A549 (cell line): ENCODE results near the gene PAFAH1B2. TPM values are rescaled to one million over a fixed set of nuclear protein-coding genes. Genes with fewer than 3 reads are reported as not detected.

Source experiments
- ATAC-seq, 2 experiments: fragments of 200-7000 bp in 1 of 2; fragments of >200 bp in 1 of 2; cut with Nextera tagmentation in 1 of 2; cut with Tn5 transposase in 1 of 2; 3 replicates each; pipeline versions ENCODE4 v1.8.0 to v1.9.1; 2018 to 2020; ENCODE audit warnings: mild to moderate bottlenecking in 1 of 2, moderate library complexity in 1 of 2
- CTCF ChIA-PET: fragments of 300-600 bp; sonication (Branson Sonifier 250); formaldehyde crosslinking; extraction: SDS; loops from one replicate; lab custom pipeline; 2021; ENCODE audit warnings: antibody characterized with exemption, inconsistent platforms; lab: Yijun Ruan, JAX
- POLR2A ChIA-PET: fragments of 350-600 bp; formaldehyde crosslinking; extraction: SDS; loops from one replicate; lab custom pipeline; 2021; ENCODE audit warnings: antibody characterized with exemption, inconsistent platforms; lab: Yijun Ruan, JAX
- DNase-seq, 2 experiments: peaks; one replicate each; pipeline versions ENCODE4 v3.0.0 to v3.0.0-alpha.2; 2011 to 2016; ENCODE audit warnings: low read depth in 1 of 2, low spot score in 1 of 2
- FAIRE-seq: peaks from 2 replicates; lab custom pipeline; 2011; peaks lifted over from hg19 to GRCh38; lab: Jason Lieb, UNC
- H3K27ac ChIP-seq, 2 experiments: fragments of >200 bp; sonication (Bioruptor Twin); formaldehyde crosslinking; 3 replicates each; pipeline ENCODE4 v1.5.1; 2016 to 2017
- H3K4me1 ChIP-seq: fragments of >200 bp; sonication (Bioruptor Twin); formaldehyde crosslinking; 3 replicates; pipeline ENCODE4 v1.6.1; 2016
- H3K4me2 ChIP-seq: fragments of >200 bp; sonication (Bioruptor Twin); formaldehyde crosslinking; 3 replicates; pipeline ENCODE4 v1.6.1; 2016
- H3K4me3 ChIP-seq: fragments of >200 bp; sonication (Bioruptor Twin); formaldehyde crosslinking; 3 replicates; pipeline ENCODE4 v1.5.1; 2016
- H3K9me3 ChIP-seq: fragments of >200 bp; sonication (Bioruptor Twin); formaldehyde crosslinking; 3 replicates; pipeline ENCODE4 v1.6.1; 2016
- ATOH8 ChIP-seq: fragments of 250-450 bp; sonication (Bioruptor Pico); IDR thresholded peaks from 2 replicates; pipeline ENCODE4 v1.5.0; 2020; ENCODE audit warnings: low read depth, mild to moderate bottlenecking, moderate library complexity
- BHLHE40 ChIP-seq: IDR thresholded peaks from 2 replicates; pipeline ENCODE4 v1.6.1; 2012; ENCODE audit warnings: low read depth, low read length, inconsistent platforms
- CEBPB ChIP-seq, 2 experiments: fragments of >200 bp in 1 of 2; sonication (Bioruptor Twin) in 1 of 2; formaldehyde crosslinking in 1 of 2; IDR thresholded peaks; 2 replicates each; pipeline ENCODE4 v1.6.1; 2012 to 2016
- CHD2 ChIP-seq: fragments of 150-350 bp; IDR thresholded peaks from 2 replicates; pipeline ENCODE4 v1.6.1; 2014; ENCODE audit warnings: low read length; ENCODE audit not compliant: partially characterized antibody
- EP300 ChIP-seq, 2 experiments: fragments of >200 bp; sonication (Bioruptor Twin); formaldehyde crosslinking; IDR thresholded peaks; 2 replicates in 1 of 2; 3 replicates in 1 of 2; pipeline ENCODE4 v1.6.1; 2016 to 2017
- FOSL2 ChIP-seq, 2 experiments: fragments of 450-650 bp in 1 of 2; fragments of >200 bp in 1 of 2; sonication (Bioruptor Twin) in 1 of 2; formaldehyde crosslinking; IDR thresholded peaks; 2 replicates each; pipeline versions ENCODE4 v1.5.0 to v1.6.1; 2016 to 2020; ENCODE audit warnings: mild to moderate bottlenecking in 1 of 2, moderate library complexity in 1 of 2
- HDAC2 ChIP-seq: fragments of 200-600 bp; sonication (generic); IDR thresholded peaks from 2 replicates; pipeline ENCODE4 v1.6.1; 2016
- HES2 ChIP-seq: fragments of >200 bp; sonication (Bioruptor Twin); formaldehyde crosslinking; IDR thresholded peaks from 2 replicates; pipeline ENCODE4 v1.6.1; 2016
- HOXB5 ChIP-seq: fragments of 250-450 bp; sonication (Bioruptor Pico); IDR thresholded peaks from 2 replicates; pipeline ENCODE4 v1.5.0; 2020; ENCODE audit warnings: mild to moderate bottlenecking, moderate library complexity
- JUNB ChIP-seq: fragments of >200 bp; sonication (Bioruptor Twin); formaldehyde crosslinking; IDR thresholded peaks from 2 replicates; pipeline ENCODE4 v1.6.1; 2016
- MAFK ChIP-seq: fragments of 450-650 bp; IDR thresholded peaks from 2 replicates; pipeline ENCODE4 v1.6.1; 2014; ENCODE audit not compliant: partially characterized antibody
- MYC ChIP-seq: IDR thresholded peaks from 2 replicates; pipeline ENCODE4 v1.6.1; 2012; ENCODE audit warnings: mild to moderate bottlenecking, inconsistent platforms, low read length, improper control_type of control experiment, borderline replicate concordance
- NFE2L2 ChIP-seq: fragments of 150-350 bp; conservative IDR thresholded peaks from 2 replicates; pipeline ENCODE4 v1.6.1; 2014; ENCODE audit warnings: low read length
- NPAS2 ChIP-seq: fragments of 250-450 bp; sonication (Bioruptor Pico); IDR thresholded peaks from 2 replicates; pipeline ENCODE4 v1.8.0; 2022; ENCODE audit warnings: mild to moderate bottlenecking, moderate library complexity, borderline replicate concordance
- NR3C1 ChIP-seq: fragments of >200 bp; sonication (Bioruptor Twin); formaldehyde crosslinking; IDR thresholded peaks from 3 replicates; pipeline ENCODE4 v1.6.1; 2017
- PHF8 ChIP-seq: fragments of 200-600 bp; sonication (generic); IDR thresholded peaks from 2 replicates; pipeline ENCODE4 v1.6.1; 2016; ENCODE audit warnings: low read depth, mild to moderate bottlenecking, antibody characterized with exemption, moderate library complexity, borderline replicate concordance
- RAD21 ChIP-seq, 2 experiments: fragments of >200 bp in 1 of 2; sonication (Bioruptor Twin) in 1 of 2; formaldehyde crosslinking in 1 of 2; IDR thresholded peaks in 1 of 2; conservative IDR thresholded peaks in 1 of 2; 2 replicates in 1 of 2; 3 replicates in 1 of 2; pipeline ENCODE4 v1.6.1; 2012 to 2018; ENCODE audit warnings: inconsistent platforms in 1 of 2
- TP53 ChIP-seq: fragments of 250-450 bp; sonication (Bioruptor Pico); IDR thresholded peaks from 2 replicates; pipeline ENCODE4 v1.5.0; 2021; ENCODE audit warnings: mild to moderate bottlenecking, moderate library complexity
- ZFP36 ChIP-seq: fragments of 450-650 bp; IDR thresholded peaks from 2 replicates; pipeline ENCODE4 v1.6.1; 2014; ENCODE audit warnings: borderline replicate concordance; ENCODE audit not compliant: partially characterized antibody
- ZNF302 ChIP-seq: fragments of 250-450 bp; sonication (Bioruptor Pico); IDR thresholded peaks from 2 replicates; pipeline ENCODE4 v1.9.0; 2021; ENCODE audit warnings: inconsistent platforms, mild to moderate bottlenecking, moderate library complexity
- ZSCAN20 ChIP-seq: fragments of 250-450 bp; sonication (Bioruptor Pico); IDR thresholded peaks from 2 replicates; pipeline ENCODE4 v1.8.0; 2022; ENCODE audit warnings: mild to moderate bottlenecking, moderate library complexity
- WGBS: methylation state at CpG from one replicate; pipeline ENCODE4 v1.1.6; 2017; ENCODE audit errors: missing lambda C conversion rate; 5-methylcytosine and 5-hydroxymethylcytosine counted together
- polyA plus RNA-seq, 4 experiments: library from polyadenylated mRNA; depleted of rRNA in 3 of 4; stranded (reverse); fragments of >200 nt; fragmentation: RNase III in 1 of 4; extraction: RNeasy Plus Mini Kit Qiagen cat#74134 plus additional on column Dnase treatment in 1 of 4; gene quantifications; 2 replicates in 3 of 4; 3 replicates in 1 of 4; pipeline ENCODE4 v1.2.3, GENCODE V29; 2011 to 2017
- TF ChIP-seq, protein P1 (sequence below): fragments of 250-450 bp; sonication (Bioruptor Pico); IDR thresholded peaks from 2 replicates; pipeline ENCODE4 v1.5.0; 2021; ENCODE audit warnings: mild to moderate bottlenecking, moderate library complexity, borderline replicate concordance
- TF ChIP-seq, protein P2 (sequence below): fragments of 450-650 bp; IDR thresholded peaks from 2 replicates; pipeline ENCODE4 v1.6.1; 2014; ENCODE audit warnings: antibody characterized with exemption

The PAFAH1B2 gene
- polyA plus RNA-seq, 2 of the 4 experiments (the other 2 are of a cell fraction), result 32.9 to 55.3 TPM

DNA sequence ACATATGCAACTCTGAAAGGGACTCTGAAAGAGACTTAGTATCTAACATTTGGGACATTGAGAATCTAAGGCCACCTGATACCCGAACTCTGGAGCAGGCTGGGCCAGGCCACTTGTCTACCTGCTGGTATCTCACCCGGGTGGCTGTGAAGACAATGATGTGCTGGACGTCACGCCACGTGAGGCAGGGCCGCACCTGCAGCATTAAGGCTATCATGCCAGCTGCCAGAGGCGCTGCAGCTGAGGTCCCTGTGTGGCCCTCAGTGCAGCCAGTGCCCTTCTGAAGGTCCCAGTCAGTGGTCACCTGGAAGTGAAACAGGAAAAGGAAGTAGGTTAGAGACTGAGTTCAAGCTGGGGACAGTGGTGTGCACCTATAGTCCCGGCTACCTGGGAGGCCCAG is 75.4 kb downstream of the PAFAH1B2 start:
- CTCF ChIA-PET, result interaction anchor here (0.8 to 2.0 kb wide), 4 partner anchors 9 to 38 kb away, joined by 3 to 8 read pairs (median 3); partner anchors contain the start of gene PCSK7
- WGBS, result 61% methylated on average over 2 of the region's 8 CpGs
- ATAC-seq (no peak), DNase-seq (no peak), FAIRE-seq (no peak)
- POLR2A ChIA-PET, result interaction anchor here (0.7 kb wide), 1 partner anchor 30 kb away, joined by 3 read pairs; no protein-coding TSS in a partner anchor
- no peak overlapping the region for H3K4me3 ChIP-seq
- H3K9me3 ChIP-seq, result no peaks in the 10 kb centered on the region
- H3K4me1 ChIP-seq, result 0 out of 3 replicates have a peak, but pooled peaks cover 4% of the 10 kb centered on the region
- no peak overlapping the region for H3K27ac ChIP-seq
- TF ChIP-seq ATOH8 (CRISPR knock-in tag) (no peak), EP300 (IDR thresholded peaks at IDR 0.05) (no peak), HDAC2 (no peak)
- H3K4me2 ChIP-seq, result no peak overlapping the region

DNA sequence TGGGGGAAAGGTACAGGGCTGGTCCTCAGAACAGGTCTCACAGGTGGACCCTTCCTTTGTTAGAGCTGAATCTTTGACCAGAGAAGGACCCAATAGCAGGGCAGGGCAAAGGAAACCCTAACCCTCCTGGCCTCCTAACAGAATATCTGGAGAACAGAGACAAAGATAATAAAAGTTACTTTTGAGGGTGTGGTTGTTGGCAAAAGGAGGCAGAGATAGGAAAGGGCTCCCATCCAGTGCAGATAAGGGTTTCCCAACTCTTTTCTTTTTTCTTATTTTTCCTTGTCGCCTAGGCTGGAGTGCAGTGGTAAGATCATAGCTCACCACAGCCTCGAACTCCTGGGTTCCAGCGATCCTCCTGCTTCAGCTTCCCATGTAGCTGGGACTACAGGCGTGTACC is 75.9 kb downstream of the PAFAH1B2 start:
- POLR2A ChIA-PET, result interaction anchor here (0.7 kb wide), 1 partner anchor 30 kb away, joined by 3 read pairs; no protein-coding TSS in a partner anchor
- no peak for FAIRE-seq

DNA sequence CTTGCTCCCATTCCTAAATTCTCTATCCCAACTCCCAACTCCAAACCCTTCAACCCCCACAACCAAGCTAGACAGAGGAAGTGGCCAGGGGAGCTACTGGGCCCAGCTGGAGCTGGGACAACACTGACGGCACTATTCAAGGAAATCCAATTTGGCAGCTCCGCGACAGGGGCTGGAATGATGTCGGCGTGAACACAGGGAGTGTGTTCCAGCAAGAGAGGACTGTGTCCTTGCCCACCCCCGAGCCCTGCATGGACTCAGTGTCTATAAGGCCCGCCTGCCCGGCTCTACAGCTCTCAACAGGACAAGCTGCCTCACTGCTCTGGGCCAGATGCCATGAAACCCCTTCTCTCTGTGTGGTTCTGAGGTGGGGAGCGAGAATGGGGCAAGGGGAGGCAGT is 76.5 kb downstream of the PAFAH1B2 start:
- POLR2A ChIA-PET, result no interaction called here
- WGBS, result 97% methylated on average over 7 of the region's 9 CpGs
- H3K27ac ChIP-seq, result no peak overlapping the region
- 0 out of 3 replicates have a peak, but pooled peaks cover 4% of the 10 kb centered on the region for H3K4me1 ChIP-seq
- no peak for DNase-seq
- no peak for TF ChIP-seq ZFP36
- TF ChIP-seq NPAS2 (CRISPR knock-in tag), result no peak
- no peak for TF ChIP-seq NFE2L2
- TF ChIP-seq FOSL2 (IDR thresholded peaks at IDR 0.05), result no peak
- TF ChIP-seq FOSL2 (CRISPR knock-in tag; IDR thresholded peaks at IDR 0.05), result no peak
- no peak for TF ChIP-seq HES2
- TF ChIP-seq CHD2, result no peak
- TF ChIP-seq, protein P1, sequence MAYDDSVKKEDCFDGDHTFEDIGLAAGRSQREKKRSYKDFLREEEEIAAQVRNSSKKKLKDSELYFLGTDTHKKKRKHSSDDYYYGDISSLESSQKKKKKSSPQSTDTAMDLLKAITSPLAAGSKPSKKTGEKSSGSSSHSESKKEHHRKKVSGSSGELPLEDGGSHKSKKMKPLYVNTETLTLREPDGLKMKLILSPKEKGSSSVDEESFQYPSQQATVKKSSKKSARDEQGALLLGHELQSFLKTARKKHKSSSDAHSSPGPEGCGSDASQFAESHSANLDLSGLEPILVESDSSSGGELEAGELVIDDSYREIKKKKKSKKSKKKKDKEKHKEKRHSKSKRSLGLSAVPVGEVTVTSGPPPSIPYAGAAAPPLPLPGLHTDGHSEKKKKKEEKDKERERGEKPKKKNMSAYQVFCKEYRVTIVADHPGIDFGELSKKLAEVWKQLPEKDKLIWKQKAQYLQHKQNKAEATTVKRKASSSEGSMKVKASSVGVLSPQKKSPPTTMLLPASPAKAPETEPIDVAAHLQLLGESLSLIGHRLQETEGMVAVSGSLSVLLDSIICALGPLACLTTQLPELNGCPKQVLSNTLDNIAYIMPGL (CRISPR knock-in tag), result no peak
- TF ChIP-seq NR3C1, result no peak
- TF ChIP-seq ZNF302 (CRISPR knock-in tag), result no peak
- no peak for TF ChIP-seq JUNB
- TF ChIP-seq CEBPB (IDR thresholded peaks at IDR 0.05), result no peak
- no peak for TF ChIP-seq TP53
- no peak for TF ChIP-seq ZSCAN20 (CRISPR knock-in tag)
- TF ChIP-seq MYC, result no peak
- no peak for TF ChIP-seq PHF8
- no peak for TF ChIP-seq EP300 (IDR thresholded peaks at IDR 0.05)
- TF ChIP-seq HOXB5 (CRISPR knock-in tag), result no peak
- TF ChIP-seq, all 56 proteins: peak for 0
- ATAC-seq (no peak), FAIRE-seq (no peak)
- Histone ChIP-seq H3K9me3 (no peaks in the 10 kb centered on the region), H3K4me3 (no peak overlapping the region), H3K4me2 (no peak overlapping the region)
- CTCF ChIA-PET, result interaction anchor here (1.2 to 2.0 kb wide), 3 partner anchors 10 to 42 kb away, joined by 3 to 8 read pairs (median 5); partner anchors contain the start of gene SIDT2

More for the DNA sequence above, 75.9 kb downstream of the PAFAH1B2 start:
- CTCF ChIA-PET, result interaction anchor here (0.8 to 2.0 kb wide), 3 partner anchors 9 to 38 kb away, joined by 3 to 8 read pairs (median 3); partner anchors contain the start of gene PCSK7
- Histone ChIP-seq H3K27ac (no peak overlapping the region), H3K4me1 (0 out of 3 replicates have a peak, but pooled peaks cover 4% of the 10 kb centered on the region), H3K9me3 (no peaks in the 10 kb centered on the region), H3K4me2 (no peak overlapping the region), H3K4me3 (no peak overlapping the region)
- ATAC-seq (no peak), DNase-seq (no peak)
- WGBS, result 96% methylated on average over 4 of the region's 4 CpGs
- no peak for TF ChIP-seq ZNF302 (CRISPR knock-in tag)
- no peak for TF ChIP-seq PHF8
- no peak for TF ChIP-seq NR3C1
- TF ChIP-seq, protein P2, sequence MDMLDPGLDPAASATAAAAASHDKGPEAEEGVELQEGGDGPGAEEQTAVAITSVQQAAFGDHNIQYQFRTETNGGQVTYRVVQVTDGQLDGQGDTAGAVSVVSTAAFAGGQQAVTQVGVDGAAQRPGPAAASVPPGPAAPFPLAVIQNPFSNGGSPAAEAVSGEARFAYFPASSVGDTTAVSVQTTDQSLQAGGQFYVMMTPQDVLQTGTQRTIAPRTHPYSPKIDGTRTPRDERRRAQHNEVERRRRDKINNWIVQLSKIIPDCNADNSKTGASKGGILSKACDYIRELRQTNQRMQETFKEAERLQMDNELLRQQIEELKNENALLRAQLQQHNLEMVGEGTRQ, result no peak
- no peak for TF ChIP-seq EP300 (IDR thresholded peaks at IDR 0.05)
- TF ChIP-seq BHLHE40, result no peak
- TF ChIP-seq MAFK, result no peak
- TF ChIP-seq RAD21 (conservative IDR thresholded peaks at IDR 0.05 in 1 of 2, IDR thresholded peaks at IDR 0.05 in 1 of 2), result no peak
- no peak for TF ChIP-seq NPAS2 (CRISPR knock-in tag)
